ENCODE results near the gene HOXB9.

HOXB9 gene

GRCh38 chr17:48597778-48598631 is 28.2 kb downstream of the HOXB9 start:
- no peak for DNase-seq (ENCODE audit: low read depth in 2 of 2, low spot score in 1 of 2)

GRCh38 chr17:48597528-48597777 is 28.7 kb downstream of the HOXB9 start:
- DNase-seq (ENCODE audit: low read depth in 2 of 2, low spot score in 1 of 2) = no peak

- no peak for DNase-seq (ENCODE audit: low read depth in 2 of 2, low spot score in 1 of 2)
These were observed 29.2 kb downstream of the HOXB9 start for GRCh38 chr17:48596735-48597527.

- DNase-seq (ENCODE audit: low read depth in 2 of 2, low spot score in 1 of 2) = no peak
These were observed 30.0 kb downstream of the HOXB9 start for GRCh38 chr17:48596000-48596734.

DNA sequence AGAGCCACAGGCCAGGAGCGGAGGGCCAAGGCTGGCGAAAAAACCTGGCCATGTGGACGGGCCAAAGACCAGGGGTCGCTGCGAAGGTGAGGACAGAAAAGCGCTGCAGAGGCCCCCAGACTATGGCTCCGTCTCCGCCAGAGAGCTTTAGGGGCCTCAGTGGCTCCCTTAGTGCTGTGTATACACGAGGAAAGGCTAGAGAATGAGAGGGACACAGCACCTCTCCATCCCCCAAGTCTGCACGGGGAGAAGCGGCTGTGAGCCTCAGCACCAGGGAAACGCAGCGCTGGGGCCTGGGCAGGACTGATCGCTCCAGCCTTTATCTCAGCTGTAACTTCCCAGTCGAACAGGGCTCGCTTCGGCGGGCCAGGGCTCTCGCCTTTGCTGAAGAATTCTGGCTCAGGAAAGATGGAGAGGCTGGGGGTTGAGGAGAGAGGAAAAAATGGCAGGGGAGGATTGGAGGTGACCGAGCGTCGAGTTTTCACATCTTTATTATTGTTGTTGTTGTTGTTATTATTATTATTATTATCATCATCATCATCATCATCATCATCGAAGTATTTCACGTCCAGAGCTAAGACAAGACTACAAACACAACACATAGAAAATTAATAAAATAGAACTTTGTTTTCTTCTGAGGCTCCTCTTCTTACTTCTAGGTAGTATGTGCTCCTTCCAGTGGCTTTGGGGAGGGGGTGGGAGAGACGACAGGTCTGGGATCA is 30.7 kb downstream of the HOXB9 start:
- no peak for DNase-seq (ENCODE audit: low read depth in 2 of 2, low spot score in 1 of 2)

DNA sequence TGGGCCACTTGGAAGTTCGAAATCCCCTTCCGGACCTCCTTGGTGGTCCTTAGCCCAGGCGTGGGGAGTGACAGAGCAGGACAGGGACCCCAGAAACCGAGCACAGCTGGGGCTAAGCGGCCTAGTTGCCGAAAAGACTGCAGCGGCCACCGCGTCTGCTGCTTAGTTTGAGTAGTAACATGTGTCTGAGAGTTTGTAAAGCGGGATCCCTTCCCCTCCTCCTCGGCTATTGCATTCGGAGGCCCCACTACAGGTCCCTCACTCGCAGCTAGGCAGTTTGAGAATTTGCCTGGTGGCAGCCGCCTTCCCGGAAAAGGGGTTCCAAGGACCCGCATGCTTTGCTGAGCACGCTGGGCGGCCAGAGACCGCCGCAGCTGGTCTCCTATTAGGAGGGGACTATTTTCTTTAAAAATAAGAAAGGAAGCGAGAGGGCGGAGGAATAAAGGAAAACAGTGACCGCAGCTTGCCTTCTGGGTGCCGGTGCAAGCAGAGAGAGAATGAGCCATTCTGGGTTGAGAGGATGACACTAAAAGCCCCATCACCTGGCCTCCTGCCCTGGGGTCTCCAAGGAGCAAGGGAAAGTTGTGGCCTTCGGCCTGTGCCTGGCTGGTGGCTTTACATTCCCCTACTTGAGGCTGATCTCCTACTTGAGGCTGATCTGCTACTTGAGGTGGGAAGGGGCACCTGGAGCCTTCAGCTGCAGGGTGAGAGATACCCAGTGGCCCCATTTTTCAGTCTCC is 31.4 kb downstream of the HOXB9 start:
- no peak for DNase-seq (ENCODE audit: low read depth in 2 of 2, low spot score in 1 of 2)

DNA sequence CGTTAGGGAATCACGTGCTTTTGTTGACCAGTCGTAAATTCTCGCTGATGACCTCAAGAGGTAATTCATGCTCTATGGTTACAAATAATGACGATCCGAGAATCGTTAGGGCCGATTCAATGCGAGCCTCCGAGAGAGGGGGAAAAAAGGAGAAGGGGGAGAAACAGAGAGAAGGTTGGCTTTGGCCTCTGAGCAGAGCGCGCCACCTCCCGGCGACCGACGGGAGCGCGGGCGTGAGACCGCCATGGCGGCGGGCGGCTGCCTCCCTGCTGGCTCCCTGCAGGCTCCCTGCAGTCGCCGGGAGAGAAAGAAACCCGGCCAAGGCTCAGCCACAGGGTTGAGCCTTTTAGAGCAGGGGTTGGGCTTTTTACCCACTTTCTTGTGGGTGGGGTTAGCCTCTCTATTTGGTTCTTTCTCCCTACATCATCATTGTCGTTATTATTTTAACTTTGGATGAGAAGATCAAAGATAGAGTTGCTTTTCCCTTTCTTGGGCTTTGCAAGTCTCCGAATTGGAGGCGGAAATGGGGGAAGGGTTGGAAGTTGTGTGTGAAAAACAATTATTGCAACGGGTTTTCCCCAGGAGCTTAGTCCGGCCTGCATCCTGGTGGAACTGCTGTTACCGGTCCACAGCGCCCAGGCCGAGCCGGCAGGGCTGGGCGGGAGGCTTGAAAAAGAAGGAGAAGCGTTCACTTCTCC is 32.2 kb downstream of the HOXB9 start:
- DNase-seq (ENCODE audit: low read depth in 2 of 2, low spot score in 1 of 2) = peak in 1 of 2 donors; percentile 58

DNA sequence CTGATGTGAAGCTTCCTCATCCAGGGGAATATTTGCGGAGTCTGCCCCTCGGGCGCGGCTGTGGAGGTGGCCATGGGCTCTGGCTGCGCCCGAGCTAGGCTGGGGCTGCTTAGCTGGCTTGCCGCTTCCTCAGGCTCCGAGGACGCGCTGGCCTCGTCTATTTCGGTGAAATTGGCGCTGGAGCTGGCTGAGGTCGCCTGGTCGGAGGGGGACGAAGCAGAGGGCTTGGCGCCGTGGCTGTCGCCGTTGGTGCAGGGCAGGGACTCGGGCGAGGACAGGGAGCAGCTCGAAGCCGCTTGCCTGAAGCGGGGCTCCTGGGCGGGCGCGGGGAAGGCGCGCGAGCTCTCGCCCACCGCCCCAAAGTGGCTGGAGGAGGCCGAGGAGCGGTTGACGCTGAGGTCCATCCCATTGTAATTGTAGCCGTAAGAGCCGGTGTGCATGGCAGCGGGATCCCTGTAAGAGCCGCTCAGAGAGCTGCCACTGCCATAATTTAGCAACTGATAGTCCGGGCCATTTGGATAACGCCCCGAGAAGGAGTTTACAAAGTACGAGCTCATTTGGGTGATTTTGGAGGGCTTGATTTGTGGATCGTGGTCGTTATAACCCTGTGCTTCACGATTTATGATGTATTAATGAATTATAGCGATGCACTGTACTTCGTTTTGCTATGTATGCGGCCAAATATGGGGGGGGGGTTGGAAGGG is 32.9 kb downstream of the HOXB9 start, which contains the start of gene HOXB5:
Gene HOXB5, minus strand, starts transcription at position 654 of the 704 bp plus-strand sequence. Its CDS starts 97 bp downstream, at position 557.
- DNase-seq (ENCODE audit: low read depth in 2 of 2, low spot score in 1 of 2) = no peak

- DNase-seq (ENCODE audit: low read depth in 2 of 2, low spot score in 1 of 2) = no peak
These were observed 33.6 kb downstream of the HOXB9 start for GRCh38 chr17:48592577-48592976.

DNA sequence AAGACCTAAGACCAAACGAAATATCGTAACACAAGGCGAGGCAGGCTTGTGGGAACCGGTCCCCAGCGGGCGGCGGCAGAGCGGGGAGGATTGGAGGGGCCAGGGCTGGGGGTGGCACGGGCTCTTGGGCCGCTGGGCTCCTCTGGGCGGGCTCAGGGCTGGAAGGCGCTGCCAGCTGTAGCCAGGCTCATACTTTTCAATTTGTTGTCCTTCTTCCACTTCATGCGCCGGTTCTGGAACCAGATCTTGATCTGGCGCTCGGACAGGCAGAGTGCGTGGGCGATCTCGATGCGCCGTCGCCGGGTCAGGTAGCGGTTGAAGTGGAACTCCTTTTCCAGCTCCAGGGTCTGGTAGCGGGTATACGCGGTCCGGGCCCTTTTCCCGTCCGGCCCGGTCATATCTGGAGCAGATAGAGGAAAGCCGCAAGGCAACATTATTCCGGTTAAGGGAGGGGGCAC is 34.1 kb downstream of the HOXB9 start:
- DNase-seq (ENCODE audit: low read depth in 2 of 2, low spot score in 1 of 2) = no peak

GRCh38 chr17:48591255-48592056 is 34.7 kb downstream of the HOXB9 start:
- DNase-seq (ENCODE audit: low read depth in 2 of 2, low spot score in 1 of 2) = no peak

GRCh38 chr17:48590607-48591161 is 35.5 kb downstream of the HOXB9 start:
- DNase-seq (ENCODE audit: low read depth in 2 of 2, low spot score in 1 of 2) = no peak

GRCh38 chr17:48589831-48590606 is 36.1 kb downstream of the HOXB9 start, which contains the start of gene HOXB3:
Gene HOXB3 (minus strand): TSS chr17:48590241. CDS start chr17:48552474, 37,767 bp downstream.
- DNase-seq (ENCODE audit: low read depth in 2 of 2, low spot score in 1 of 2) = no peak

- no peak for DNase-seq (ENCODE audit: low read depth in 2 of 2, low spot score in 1 of 2)
These were observed 36.9 kb downstream of the HOXB9 start for GRCh38 chr17:48589060-48589830.

DNA sequence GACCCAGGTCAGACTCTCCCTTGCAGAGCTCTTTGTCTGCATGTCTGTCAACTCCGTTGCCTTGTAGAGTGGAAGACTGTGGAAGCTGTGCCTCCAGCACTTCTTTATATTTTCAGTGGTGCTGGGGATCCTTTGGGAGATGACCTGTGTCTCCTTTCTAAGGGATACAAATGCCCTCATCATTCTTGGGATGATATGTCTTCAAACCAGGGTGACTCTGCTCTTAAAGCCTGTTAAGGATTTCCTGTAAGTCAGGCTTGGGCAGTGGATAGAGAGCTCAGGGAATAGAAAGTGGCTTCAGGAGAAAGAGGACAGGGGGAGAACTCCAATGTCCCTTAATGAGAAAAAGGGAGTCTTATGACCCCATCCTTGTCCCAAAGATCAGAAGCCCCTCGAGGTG is 37.6 kb downstream of the HOXB9 start:
- no peak for DNase-seq (ENCODE audit: low read depth in 2 of 2, low spot score in 1 of 2)

GRCh38 chr17:48588074-48588415 is 38.1 kb downstream of the HOXB9 start:
- DNase-seq (ENCODE audit: low read depth in 2 of 2, low spot score in 1 of 2) = no peak

Data from stimulated activated CD8-positive, alpha-beta memory T cell treated with anti-CD3 and anti-CD28 coated beads, Interleukin-4, amount 100 ng/mL, for 4 hours (primary cell).